ENCODE results near the gene C1orf105.

The C1orf105 gene

DNA sequence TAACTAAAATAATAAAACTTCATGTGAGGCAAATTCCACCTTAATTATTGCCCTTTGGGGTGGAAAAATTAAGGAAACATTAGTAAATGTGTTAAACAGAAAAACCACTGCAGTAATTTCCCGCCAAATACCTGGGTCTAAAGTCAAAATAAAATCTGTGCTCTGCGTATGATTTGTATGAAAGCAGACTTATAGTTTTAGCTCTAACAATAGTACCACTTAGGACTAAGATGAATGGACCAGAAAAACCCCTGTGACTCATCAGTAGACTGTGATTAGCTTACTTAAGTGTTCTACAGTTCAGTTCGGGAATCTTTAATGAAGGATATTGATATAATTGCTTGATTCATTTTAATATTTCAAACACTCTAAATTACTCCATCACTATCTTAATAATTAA is 23.3 kb upstream of the C1orf105 start:
- DNase-seq (ENCODE audit: low spot score), result no peak

DNA sequence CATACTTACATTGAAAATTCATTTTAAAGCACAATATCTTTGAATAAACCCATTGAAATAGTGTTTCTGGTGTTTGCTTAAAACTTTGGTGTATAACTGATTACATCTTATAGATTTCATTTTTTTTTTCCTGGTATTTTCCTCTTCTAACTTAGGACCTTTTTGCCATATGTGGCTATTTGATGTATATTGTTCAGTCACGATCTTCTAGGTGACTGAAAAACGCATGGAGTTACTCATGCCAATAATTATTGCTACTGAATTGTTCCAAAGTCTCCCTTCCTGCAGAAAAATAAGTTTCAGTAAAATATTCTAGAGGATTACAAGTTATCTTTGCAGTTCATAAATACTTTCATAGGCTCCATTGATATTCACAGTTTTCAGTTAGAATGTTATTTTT is 22.9 kb upstream of the C1orf105 start:
- DNase-seq (ENCODE audit: low spot score), result no peak

DNA sequence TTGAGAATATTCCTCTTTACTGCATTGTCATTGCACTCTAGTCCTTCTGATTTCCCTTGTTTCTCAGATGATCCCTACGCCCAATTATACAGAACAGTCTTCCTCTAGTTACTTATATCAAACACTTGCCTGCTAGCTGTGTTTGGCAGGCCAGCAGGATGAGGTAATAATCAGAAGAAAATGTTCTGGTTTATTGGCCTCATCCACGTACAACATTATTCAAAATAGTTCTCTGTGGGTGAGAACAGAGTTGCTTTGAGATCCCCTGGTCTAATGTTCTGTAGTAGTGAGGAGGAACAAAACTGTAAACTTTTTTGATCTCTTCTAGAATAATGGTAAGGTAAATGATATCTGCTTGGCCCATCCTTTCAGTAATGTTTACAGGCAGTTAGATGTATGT is 22.3 kb upstream of the C1orf105 start:
- no peak for DNase-seq (ENCODE audit: low spot score)

DNA sequence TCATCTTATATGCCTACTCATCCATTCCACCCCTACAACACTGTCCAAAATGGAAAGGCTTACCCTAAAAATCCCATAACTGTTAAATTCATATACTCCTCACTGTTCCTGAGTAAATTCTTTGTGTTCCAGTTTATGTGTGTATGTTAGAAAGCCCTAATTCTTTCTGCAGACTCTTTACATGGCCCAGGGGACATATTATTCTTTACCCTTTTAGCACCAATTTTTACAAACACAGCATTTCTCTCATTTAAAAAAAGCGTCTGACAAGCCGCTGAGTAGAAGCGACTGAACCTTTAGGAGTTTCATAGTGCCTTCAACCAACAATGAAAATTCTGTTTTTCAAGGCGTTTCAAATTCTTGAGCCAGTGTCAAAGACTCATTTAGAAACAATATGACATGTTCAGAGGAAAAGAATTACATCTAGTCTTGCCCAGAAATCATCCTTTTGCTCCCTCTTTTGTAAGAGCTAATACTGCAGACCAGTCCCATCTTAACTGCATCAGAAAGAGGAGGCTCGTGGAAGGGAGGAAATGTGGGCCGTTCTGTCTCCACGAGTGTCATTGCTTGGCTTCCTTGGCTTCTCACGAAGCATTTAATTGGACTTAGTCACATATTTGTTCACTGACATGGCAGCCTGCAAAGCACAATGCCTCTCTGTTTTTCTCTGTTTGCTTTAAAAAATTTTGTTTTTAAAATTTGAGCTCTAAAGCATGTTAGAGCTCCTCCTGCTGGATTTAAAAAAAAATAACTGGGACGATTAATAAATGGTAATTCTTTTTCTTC is 21.3 kb upstream of the C1orf105 start:
- DNase-seq (ENCODE audit: low spot score), result no peak

DNA sequence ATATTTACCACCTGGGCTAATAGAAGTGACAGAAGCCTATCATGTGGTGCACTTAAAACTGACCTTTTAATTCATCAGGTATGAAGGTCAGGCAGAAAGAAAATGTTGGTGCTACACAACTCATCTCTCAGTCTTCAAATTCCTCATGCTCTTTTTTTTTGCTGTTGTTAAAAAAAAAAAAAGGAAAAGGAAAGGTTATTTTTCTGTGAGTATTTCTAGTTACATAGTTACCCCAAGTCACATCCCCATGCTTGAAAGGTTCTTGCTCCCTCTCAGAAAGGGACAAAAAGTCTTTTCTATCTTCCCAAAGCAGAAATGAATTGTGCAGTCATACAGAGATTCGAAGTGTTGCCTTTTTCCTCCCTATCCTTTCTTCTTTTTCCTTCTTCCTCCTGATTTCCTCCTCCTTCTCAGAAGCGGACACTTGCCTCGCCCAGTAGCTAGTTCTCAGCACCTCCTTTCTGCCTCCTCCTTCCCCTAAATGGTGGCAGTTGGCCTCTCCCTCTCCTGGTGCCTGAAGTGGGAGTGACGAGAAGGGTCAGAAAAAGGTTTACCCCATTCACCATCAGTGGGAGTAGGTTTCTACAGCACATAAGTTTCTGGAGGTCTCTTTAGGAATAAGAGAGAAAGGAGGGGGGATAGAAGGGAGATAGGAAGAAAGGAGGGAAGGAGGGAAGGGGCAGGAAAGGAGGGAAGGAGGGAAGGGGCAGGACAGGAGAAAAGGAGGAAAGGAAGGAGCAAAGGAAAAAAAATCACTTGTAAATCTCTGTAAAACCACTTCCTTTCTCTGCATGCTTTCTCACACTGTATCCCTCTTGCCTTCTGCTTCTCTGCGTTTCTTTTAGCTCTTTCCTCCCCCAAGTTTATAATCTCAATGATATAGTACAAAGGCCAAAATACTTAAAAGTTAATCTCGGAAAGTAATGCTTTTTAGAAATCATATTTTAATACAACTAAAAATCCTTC is 20.4 kb upstream of the C1orf105 start:
- DNase-seq (ENCODE audit: low spot score), result no peak

DNA sequence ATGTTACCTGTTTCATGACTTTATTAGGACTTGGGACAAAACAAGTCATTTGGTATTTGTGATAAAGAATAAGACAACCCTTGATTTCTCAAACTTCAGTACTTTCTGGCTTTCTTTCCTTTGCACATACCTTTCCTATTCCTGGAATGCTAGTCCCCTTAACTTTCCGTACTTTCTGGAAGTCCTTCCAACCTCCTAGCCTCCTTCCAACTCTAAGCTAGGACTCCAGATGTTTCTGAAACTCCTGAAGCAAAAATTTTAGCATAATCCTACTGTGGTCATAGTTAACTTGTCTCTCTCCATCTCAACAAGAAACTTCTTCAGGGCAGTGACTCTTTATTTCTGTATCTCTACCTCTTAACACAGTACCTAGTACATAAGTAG is 19.8 kb upstream of the C1orf105 start:
- DNase-seq (ENCODE audit: low spot score), result no peak

DNA sequence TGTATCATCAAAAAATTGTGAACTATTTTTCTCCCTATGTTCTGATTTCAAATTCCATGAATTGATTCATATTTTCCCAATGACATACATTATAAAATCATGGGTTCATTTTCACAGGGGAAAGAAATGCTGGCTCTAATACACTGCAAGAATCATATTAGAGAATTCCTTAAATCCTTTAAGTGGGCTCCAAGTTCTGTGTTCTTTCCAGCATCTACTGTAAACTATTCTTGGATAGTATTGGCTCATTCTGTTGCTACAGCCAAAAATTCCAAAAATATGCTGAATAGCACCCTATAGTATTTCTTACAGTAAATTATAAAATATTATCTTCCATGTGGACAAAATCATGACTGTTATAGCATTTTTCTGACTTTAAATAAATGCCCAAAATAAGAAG is 19.0 kb upstream of the C1orf105 start:
- no peak for DNase-seq (ENCODE audit: low spot score)

DNA sequence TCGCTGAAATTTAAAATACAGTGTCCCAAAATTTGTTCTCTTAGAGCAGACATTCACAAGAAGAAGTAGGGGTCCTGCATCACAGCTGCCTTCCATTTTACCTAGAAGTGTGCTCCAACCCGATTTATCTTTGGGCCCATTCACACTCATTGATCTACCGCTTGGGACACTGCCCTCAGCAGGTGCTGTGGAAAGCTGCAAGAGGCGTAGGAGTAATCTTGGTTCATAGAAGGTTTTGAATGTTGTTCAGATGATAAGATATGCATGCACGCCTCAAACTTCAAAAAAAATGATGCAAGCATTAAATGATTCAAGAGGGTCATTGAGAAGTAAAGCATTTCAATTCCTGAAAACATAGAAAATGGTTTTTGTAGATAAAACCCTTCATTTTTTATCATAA is 18.6 kb upstream of the C1orf105 start:
- DNase-seq (ENCODE audit: low spot score), result no peak

DNA sequence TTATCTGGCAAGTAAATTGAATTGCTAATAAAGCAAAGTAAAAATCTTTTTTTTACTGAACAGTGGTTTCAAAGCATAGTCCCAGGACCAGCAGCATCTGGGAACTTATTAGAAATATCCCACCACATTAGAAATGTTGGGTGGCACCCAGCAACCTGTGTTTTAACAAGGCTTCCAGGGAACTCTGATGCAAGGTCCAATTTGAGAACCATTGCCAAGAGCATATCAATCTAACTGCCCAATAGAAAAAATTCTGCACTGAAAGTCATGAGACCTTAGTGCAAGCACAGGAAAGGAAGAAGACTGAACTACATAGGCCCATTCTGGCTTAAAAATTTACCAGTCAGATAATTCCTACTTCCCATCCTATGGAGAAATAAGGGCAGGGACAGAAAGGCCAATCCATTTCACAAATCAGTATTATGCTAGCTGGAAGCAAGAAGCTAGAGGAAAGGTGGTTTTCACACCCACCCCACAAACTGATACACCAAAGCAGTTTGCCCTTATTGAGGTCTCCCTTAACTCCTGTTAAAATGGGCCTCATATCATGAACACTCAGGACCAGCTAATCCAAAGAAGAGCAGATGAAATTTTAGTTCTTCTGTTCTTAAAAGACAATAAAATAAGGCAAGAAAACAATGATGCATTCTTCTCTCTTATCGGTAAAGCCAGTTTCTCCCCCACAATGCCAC is 17.5 kb upstream of the C1orf105 start:
- DNase-seq (ENCODE audit: low spot score), result no peak

DNA sequence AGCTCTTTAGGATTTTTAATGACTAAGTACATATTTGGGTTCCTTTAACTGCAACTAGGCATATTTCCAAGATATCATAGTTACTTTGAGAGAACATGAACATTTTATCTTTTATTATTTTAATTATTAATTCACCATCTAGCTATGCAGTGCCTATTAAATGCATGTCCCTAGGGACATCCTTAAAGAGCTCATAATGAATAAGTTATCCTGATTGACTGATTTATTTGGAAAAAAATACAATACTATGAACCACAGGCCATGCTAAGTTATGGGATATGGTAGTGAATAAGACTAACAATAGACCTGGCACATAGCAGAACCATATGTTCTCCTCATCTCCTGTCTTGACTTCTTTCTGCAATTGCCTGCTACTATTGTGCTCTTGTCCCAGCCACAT is 16.4 kb upstream of the C1orf105 start:
- DNase-seq (ENCODE audit: low spot score), result no peak

DNA sequence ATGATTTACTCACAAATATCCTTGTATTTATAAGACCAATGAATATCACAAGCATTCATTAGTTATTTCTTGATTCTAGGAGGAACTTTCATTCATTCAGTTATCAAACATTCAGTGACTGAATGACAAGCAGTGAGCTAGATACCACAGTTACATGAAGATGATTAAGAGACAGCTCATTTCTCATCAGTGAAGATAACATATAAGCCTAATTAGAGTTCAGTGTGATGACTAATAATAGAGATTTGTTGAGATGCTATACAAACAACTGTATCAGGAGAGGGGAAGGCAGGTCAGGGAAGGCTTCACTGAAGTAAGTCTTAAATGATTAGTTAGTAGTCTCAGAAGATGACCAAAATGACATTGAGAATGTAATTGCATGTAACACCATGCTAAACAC is 14.6 kb upstream of the C1orf105 start:
- no peak for DNase-seq (ENCODE audit: low spot score)

DNA sequence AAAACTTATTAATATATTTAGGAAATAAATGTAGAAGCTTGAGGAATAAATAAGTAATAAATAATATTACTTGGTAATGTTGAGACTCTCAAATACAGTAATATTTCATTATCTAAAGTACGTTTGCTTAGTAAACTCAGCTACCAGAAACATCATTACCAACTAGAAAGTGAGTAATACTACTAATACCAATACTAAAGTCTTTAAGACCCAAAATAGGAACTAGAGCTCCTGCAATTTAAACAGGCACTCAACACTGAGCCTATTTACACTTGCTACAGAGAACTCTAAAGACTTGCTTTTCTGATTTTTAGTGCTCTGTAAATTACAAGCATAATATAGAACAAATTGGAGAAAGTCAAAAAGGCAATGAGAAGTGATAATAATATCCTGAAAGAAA is 13.5 kb upstream of the C1orf105 start:
- DNase-seq (ENCODE audit: low spot score), result no peak

DNA sequence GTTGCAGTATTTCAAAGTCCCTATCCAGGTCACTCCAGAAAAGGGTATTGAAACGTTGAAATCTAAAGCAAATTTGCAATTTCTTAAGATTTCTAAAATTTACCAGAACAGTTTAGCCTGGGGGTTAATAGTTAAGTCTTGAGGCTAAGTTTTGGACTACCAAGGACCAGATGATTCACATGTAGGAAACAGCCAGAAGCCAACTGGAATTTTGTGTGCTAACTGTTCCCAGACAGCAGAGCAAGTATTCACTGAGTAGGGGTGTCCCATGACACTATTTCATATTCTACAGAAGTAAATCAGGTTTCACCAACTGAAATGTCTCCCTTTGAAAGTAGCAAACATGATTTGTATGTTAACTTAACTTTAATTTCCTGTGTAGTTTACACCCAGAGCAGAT is 11.5 kb upstream of the C1orf105 start:
- DNase-seq (ENCODE audit: low spot score), result no peak

DNA sequence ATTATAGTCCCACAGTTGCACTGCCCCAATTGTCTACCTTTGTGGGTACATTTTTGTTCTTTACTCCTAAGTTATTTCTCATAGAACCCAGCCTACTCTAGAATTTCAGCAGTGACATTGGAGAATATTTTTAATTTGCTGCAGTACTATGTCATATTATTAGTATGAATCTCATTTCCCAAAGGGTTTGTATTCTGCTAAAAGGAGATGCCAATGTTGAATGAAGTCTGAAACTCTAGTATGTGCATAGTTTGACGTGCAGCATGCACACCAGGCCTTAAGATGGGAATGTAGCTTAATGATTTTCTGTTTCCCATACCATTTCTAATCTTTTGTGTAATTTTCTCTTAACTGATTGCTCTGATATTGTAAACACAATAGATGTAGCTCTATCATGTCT is 10.5 kb upstream of the C1orf105 start:
- DNase-seq (ENCODE audit: low spot score), result no peak

DNA sequence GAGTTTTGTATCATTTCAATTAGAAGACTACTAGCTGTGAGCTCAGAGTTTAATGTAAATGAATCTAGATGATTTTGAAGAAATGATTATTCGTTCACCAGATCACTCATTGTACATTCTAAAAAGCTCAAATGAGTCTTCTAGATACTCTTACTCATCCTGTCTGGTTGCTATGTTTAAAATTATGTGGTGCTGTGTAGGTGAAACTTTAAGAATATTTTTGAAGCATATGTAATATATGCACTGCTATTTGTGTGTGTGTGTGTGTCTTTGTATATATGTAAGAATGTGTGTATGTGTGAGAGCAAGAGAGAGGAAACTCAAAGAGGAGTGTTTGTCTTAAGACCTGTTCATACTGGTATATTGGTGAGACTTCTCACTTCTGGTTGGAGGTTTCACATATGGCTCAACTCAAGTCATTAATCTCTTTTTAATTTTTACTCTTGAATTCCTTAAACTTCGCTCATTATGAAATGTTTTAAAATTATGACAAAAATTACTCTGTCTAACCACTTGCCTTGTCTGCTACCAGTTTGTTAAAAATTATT is 8.6 kb upstream of the C1orf105 start:
- no peak for DNase-seq (ENCODE audit: low spot score)

DNA sequence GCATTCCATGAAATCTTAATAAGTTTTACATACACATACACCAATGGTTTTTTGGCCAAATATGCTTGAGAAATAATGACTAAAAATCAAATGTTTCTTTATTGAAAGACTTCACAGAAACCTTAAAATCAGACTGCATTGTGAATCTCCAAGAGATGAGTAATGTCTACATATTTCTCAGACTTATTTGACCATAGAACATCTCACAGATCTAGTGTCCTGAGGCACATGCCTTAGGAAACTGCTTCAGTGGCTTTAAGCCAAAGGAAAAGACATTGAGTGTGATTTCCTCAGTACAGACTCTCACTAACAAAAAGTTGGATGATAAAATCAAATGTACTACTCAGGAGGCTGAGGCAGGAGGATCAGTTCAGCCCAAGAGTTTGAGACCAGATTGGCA is 6.2 kb upstream of the C1orf105 start:
- no peak for DNase-seq (ENCODE audit: low spot score)

DNA sequence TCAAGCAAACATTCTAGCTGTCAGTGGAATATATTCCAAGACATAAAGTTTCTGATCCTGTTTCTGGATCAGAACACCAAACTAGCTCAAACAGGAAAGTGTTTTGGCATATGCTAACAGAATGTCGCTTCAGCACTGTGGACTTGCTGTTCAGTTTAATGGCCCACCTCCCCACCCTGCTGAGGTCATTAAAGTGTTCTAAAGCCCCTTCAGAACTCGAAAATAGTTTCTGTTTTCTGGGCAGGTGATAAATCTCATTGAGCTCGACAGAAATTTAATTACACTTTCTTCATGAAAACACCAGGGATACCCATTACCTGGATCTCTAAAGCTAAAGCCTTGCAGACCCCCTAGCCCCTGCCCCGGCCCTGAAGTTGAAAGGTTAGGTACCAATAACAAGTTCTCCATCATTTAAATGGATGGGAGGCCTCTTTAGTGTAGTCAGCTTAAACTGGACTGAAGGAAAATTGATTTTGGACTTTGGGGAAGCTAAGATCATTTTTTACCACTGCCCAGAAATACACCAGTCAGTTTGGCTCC is 3.9 kb upstream of the C1orf105 start:
- no peak for DNase-seq (ENCODE audit: low spot score)

DNA sequence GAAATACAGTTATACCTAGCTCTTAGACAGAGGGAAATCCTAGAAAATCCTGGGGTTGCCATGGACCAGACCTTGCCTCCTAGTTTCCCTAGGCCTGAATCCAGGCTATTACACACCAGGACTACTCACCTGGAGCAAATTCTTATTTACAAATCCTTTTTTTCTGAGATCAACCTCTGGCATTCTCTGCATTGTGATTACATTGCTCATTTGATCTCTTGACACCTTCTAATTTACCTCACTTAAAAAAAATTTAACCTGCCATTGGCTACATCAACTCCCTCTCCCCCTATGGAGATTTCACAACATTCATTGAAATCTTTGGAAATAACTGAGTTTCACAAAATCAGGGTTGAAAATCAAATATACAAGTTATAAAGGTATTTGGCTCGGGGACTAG is 2.9 kb upstream of the C1orf105 start:
- DNase-seq (ENCODE audit: low spot score), result no peak

DNA sequence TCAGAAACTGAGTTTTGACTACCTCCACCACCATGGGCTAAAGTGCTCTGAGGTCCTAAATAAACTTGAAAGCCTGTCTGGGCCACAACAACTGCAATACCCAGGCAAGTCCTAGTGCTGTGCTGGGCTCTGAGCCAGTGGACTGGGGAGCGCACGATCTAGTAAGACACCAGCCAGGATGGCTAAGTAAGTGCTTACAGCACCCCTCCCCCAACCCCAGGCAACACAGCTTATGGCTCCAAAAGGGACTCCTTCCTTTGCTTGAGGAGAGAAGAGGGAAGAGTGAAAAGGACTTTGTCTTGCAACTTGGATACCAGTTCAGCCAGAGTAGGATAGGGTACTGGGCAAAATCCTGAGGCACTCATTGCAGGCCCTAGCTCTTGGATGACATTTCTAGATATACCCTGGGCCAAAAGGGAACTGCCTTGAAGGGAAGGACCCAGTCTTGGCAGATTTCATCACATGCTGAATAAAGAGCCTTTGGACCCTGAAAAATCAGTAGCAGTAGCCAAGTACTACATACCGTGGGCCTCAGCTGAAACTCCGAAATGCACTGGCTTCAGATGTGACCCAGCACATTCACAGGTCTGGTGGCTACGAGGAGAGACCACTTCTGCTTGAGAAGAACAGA is 1.6 kb downstream of the C1orf105 start:
- DNase-seq (ENCODE audit: low spot score), result no peak

DNA sequence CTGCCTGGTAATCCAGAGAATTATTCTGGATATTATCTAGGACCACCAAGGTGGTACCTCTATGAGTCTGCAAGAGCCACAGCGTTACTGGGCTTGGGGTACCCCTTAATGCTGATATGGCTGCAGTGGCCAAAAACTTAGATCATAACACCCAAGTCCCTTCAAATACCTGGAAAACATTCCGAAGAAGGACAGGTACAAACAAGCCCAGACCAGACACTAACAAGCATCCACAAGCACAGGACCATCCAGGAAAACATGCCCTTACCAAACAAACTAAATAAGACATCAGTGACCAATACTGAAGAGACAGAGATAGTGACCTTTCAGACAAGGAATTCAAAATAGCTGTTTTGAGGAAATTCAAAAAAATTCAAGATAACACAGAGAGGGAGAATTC is 2.9 kb downstream of the C1orf105 start:
- no peak for DNase-seq (ENCODE audit: low spot score)

DNA sequence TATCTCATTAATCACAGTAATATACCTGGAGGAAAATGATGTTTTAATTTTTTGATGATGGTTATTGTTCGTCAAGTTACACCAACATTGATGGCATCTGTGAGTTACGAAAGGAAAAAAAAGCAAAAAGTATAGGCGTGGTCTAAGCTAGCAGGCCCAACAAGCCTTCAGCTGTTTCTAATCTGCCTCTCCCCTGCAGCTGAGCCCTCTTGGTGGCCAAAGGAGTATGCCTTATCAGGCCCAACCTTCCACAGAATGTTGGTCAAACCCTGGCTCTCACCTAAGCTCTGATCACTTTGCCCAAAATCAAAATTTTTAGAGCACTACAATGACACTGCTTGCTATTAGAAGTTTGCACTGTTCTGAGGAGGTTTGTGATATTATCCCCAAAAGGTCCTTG is 4.9 kb downstream of the C1orf105 start:
- DNase-seq (ENCODE audit: low spot score), result no peak

DNA sequence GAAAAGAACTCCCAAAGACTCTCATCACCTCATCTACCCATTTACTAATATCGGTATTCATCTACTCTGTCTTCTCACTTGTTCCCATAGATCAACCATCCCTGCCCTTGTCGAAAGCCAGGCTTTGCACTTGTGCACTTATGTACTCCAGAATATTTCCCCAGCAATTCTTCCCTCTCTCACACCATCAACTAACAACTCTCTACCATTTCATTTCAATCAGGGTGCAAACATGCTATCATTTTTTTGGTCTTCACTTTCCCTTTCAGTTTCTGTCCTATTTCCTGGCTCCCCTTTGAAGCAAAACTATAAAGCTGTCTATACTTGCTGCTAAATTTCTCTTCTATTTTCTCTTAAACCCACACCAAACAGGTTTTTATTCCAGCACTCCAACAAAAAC is 6.7 kb downstream of the C1orf105 start:
- DNase-seq (ENCODE audit: low spot score), result no peak
